GM12865 (cell line): ENCODE data around the gene WDR1.

Experiments used
- DNase-seq: peaks from one replicate; pipeline ENCODE4 v3.0.0; 2010; ENCODE audit warnings: low read depth
- H3K4me3 ChIP-seq: 2 replicates; pipeline ENCODE4 v1.5.1; 2011; ENCODE audit warnings: mild to moderate bottlenecking, low read depth, low read length, control low read depth
- CTCF ChIP-seq: IDR thresholded peaks from 2 replicates; pipeline ENCODE4 v1.5.1; 2011; ENCODE audit warnings: low read length, control low read depth, low read depth, inconsistent platforms; ENCODE audit not compliant: insufficient read depth; ENCODE audit errors: missing control alignments

WDR1 gene

GRCh38 chr4:10087152-10087791 is 29.3 kb downstream of the WDR1 start:
- no peak for DNase-seq
- TF ChIP-seq CTCF, result no peak
- H3K4me3 ChIP-seq, result no peak overlapping the region

GRCh38 chr4:10086506-10087120 is 30.0 kb downstream of the WDR1 start:
- H3K4me3 ChIP-seq, result no peak overlapping the region
- no peak for TF ChIP-seq CTCF
- no peak for DNase-seq

GRCh38 chr4:10085828-10086505 is 30.6 kb downstream of the WDR1 start:
- no peak overlapping the region for H3K4me3 ChIP-seq
- TF ChIP-seq CTCF, result no peak
- DNase-seq, result no peak

GRCh38 chr4:10085386-10085785 is 31.2 kb downstream of the WDR1 start:
- DNase-seq, result no peak
- TF ChIP-seq CTCF, result no peak
- H3K4me3 ChIP-seq, result no peak overlapping the region

- no peak overlapping the region for H3K4me3 ChIP-seq
- no peak for TF ChIP-seq CTCF
- no peak for DNase-seq
Observed at GRCh38 chr4:10084651-10085358, 31.8 kb downstream of the WDR1 start.

GRCh38 chr4:10083861-10084641 is 32.5 kb downstream of the WDR1 start:
- TF ChIP-seq CTCF, result no peak
- no peak for DNase-seq
- H3K4me3 ChIP-seq, result no peak overlapping the region
